Endometrial microvascular endothelial cells (primary cell): ENCODE data around the gene PHYKPL. TPM values are rescaled to one million over a fixed set of nuclear protein-coding genes. Genes with fewer than 3 reads are reported as not detected.

Experiments used
- in situ Hi-C: cut with HindIII; loops from 2 replicates; pipeline ENCODE4 v1.10.0; 2017; ENCODE audit warnings: low sequenced_read_pairs, low pct_unique_long_range_greater_than_20kb; ENCODE audit errors: inconsistent ontology term
- total RNA-seq: library from RNA; depleted of rRNA; stranded (reverse); fragments of >200 nt; gene quantifications from one replicate; pipeline ENCODE4 v1.2.3, GENCODE V29; 2015; ENCODE audit errors: inconsistent ontology term

The PHYKPL gene
- total RNA-seq, 1 donor from 2014 or later: 23.1 TPM

GRCh38 chr5:178212241-178213002 is 20.2 kb downstream of the PHYKPL start:
- in situ Hi-C loops: no loop called here

GRCh38 chr5:178211095-178212048 is 21.2 kb downstream of the PHYKPL start:
- in situ Hi-C loops: no loop called here

- in situ Hi-C loops: no loop called here
Measured at GRCh38 chr5:178210686-178211085, 21.9 kb downstream of the PHYKPL start.

- in situ Hi-C loops: no loop called here
Measured at GRCh38 chr5:178210073-178210535, 22.5 kb downstream of the PHYKPL start.

- in situ Hi-C loops: no loop called here
Measured at GRCh38 chr5:178209334-178210072, 23.1 kb downstream of the PHYKPL start.

GRCh38 chr5:178208540-178209227 is 23.9 kb downstream of the PHYKPL start:
- in situ Hi-C loops: no loop called here

GRCh38 chr5:178207917-178208280 is 24.7 kb downstream of the PHYKPL start:
- in situ Hi-C loops: no loop called here

GRCh38 chr5:178207183-178207916 is 25.3 kb downstream of the PHYKPL start:
- in situ Hi-C loops: no loop called here

- in situ Hi-C loops: no loop called here
Measured at GRCh38 chr5:178206166-178207101, 26.2 kb downstream of the PHYKPL start.

- in situ Hi-C loops: no loop called here
Measured at GRCh38 chr5:178205749-178206047, 26.9 kb downstream of the PHYKPL start.

- in situ Hi-C loops: no loop called here
Measured at GRCh38 chr5:178204935-178205748, 27.5 kb downstream of the PHYKPL start.

- in situ Hi-C loops: no loop called here
Measured at GRCh38 chr5:178204182-178204934, 28.2 kb downstream of the PHYKPL start, which contains the start of gene HNRNPAB. TSS of gene HNRNPAB (plus strand) at chr5:178204533. CDS start at chr5:178204838, 305 bp downstream.

- in situ Hi-C loops: no loop called here
Measured at GRCh38 chr5:178203670-178204181, 28.9 kb downstream of the PHYKPL start.

- in situ Hi-C loops: no loop called here
Measured at GRCh38 chr5:178202541-178202940, 30.1 kb downstream of the PHYKPL start.

GRCh38 chr5:178201927-178202235 is 30.7 kb downstream of the PHYKPL start:
- in situ Hi-C loops: no loop called here
